Middle frontal gyrus (tissue), 1 donor: Measurements from ENCODE around the gene CCDC33.
"Not testable (repeated sequence)": the region's sequence is repeated elsewhere in the genome, so short reads cannot be mapped to it uniquely, and the experiment has no call there.

Experiments
- DNase-seq: peaks from one replicate; pipeline ENCODE4 v3.0.0-alpha.2; 2015; ENCODE audit warnings: low spot score; ENCODE audit errors: extremely low spot score

The CCDC33 gene

DNA sequence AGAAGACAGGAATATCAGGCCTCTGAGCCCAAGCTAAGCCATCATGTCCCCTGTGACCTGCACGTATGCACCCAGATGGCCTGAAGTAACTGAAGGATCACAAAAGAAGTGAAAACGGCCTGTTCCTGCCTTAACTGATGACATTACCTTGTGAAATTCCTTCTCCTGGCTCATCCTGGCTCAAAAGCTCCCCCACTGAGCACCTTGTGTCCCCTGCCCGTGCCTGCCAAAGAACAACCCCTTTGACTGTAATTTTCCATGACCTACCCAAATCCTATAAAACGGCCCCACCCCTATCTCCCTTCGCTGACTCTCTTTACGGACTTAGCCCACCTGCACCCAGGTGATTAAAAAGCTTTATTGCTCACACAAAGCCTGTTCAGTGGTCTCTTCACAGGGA, 123.2 kb downstream of the CCDC33 start:
- DNase-seq = not testable (repeated sequence)

DNA sequence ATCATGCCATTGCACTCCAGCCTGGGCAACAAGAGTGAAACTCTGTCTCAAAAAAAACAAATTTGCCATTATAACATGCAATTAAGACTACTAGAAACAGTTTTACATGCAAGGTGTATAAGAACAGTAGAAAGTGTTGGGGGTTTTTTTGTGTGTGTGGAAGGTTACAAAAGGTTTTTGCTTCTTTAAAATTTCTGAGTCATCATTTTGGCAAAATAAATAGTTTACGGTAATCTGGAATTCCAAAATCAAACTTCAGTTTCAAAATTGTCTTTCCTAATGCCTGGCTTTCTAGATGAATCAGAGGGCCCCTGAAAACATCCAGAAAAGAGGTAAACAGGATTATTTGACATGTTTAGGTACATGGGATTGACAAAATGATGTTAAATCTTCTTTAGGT, 124.7 kb downstream of the CCDC33 start:
- DNase-seq = not testable (repeated sequence)

DNA sequence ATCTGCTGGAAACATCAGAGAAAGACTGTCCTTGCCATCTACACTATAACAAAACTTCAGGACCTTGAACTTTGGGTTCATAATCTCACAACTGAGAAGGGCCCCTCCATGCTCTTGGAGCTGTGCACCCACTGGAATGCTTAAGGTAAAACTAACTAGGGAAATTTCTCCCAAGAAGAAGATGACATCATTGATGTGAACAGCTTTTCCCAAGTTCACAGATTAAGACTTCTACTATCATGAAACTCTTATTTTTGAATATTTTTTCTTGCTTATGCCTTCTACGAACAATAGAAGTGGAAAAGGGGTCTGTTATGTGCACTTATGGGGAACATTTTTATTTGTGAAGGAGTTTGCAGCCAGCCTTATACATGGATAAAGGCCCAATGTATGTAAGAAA, 126.4 kb downstream of the CCDC33 start:
- no peak for DNase-seq

DNA sequence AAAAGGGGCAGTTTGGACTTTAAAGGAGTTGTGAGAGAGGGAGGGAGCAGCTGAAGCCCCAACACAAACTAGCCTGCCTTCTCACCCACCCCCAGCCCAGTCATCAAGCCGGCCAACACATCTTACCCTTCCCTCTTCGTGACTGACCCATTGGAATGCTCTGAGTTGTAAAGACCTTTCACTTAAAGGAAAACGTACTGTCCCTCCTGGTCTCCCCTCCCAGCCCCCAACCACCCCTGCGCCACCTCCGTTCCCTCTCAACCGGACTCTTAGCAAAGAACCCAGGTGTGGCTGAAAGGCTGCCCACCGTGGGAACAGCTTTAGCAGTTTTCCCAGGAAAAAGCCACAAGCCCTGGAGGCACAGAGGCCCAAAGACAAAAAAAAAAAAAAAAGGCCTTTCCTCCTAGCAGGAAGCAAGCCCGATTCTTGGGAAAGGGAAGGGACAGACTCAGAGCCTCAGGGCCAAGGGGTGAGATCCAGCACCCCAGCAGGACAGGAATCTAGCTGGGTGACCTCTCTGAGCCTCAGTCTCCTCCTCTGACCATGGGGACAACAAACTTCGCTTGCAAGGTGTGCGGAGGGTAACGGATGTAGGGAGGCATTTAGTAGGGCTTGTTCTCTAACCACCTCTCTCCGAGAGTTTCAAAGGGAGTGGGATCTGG, 128.9 kb downstream of the CCDC33 start:
- no peak for DNase-seq

DNA sequence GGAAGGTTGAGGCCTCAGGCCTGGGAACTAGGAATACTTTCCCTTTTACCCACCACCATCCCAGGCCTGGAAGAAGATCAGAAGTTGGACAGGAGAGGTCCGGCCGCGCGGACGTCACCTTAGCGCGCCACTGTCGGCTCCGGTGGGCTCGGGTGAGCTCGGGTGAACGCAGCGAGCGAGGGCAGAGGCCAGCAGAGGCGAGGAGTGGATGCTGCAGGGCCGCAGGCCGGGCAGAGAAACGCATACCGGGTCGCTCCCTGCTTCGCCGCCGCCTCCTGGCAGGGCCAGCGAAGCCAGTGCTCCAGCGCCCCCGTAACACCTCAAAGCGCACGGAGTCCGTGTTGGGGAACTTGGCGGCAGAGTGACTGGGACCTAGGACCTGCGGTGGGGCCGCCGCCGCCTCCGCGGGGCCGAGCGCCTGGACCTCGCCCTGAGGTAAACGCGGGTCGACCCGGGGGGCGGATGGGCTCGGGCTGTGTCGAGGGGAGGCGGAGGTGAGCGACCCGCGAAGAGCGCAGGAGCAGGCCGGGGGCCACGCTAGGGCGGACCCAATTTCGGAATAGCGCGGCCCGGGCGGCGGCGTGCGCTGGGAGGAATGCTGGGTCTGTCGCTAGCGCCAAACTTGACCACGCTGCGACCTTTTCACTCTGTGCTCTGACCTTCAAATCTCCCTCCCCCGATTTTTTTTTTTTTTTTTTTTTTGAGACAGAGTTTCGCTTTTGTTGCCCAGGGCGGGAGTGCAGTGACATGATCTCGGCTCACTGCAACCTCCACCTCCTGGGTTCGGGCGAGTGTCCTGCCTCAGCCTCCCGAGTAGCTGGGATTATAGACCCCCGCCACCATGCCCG, 129.7 kb downstream of the CCDC33 start:
- no peak for DNase-seq

DNA sequence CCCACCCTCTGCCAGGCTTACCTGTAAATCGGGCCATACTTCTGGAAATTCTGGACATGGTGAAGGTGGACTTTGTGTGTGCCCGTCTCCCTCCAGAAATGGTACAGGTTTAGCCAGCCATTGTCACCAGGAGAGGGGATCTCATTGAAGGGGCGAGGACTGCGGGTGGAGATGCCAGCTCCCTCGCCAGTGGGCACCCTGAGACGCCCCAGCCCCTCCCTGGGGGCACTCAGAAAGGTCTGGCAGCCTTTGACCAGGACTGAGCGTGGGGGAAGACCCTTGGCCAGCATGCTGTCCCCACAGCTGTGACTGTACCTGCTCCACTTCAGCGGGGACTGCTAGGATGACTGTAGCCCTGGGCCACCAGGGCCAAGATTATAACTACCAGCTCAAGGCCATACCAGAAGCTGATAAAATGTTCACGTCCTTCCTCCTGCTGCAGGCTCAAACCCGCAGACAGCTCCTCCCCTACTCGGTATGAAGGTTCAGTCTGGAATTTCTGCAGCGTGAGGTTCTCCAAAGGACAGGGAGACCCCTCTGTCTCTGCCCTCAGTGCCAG, 131.2 kb downstream of the CCDC33 start, which contains the start of gene CYP11A1:
Gene CYP11A1, minus strand, starts transcription at position 351 of the 559 bp plus-strand sequence. Its CDS starts 61 bp downstream, at position 290.
- DNase-seq = no peak

DNA sequence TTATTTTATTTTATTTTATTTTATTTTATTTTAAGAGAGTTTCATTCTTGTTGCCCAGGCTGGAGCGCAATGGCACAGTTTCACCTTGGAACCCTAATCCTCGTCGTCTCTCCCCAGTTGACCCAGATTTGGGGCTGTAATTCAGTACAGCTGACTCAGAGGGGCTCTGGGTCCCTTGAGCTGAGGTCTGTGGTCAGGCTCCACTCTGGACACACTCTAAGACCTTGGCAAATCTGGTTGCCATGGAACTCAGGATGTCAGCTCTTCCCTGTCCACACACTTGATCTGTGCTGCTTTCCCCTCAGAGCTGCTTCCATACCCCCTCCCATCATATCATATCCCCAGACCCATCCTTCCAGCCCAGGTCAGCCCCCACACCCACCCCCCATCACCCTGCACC, 132.0 kb downstream of the CCDC33 start:
- DNase-seq = no peak

DNA sequence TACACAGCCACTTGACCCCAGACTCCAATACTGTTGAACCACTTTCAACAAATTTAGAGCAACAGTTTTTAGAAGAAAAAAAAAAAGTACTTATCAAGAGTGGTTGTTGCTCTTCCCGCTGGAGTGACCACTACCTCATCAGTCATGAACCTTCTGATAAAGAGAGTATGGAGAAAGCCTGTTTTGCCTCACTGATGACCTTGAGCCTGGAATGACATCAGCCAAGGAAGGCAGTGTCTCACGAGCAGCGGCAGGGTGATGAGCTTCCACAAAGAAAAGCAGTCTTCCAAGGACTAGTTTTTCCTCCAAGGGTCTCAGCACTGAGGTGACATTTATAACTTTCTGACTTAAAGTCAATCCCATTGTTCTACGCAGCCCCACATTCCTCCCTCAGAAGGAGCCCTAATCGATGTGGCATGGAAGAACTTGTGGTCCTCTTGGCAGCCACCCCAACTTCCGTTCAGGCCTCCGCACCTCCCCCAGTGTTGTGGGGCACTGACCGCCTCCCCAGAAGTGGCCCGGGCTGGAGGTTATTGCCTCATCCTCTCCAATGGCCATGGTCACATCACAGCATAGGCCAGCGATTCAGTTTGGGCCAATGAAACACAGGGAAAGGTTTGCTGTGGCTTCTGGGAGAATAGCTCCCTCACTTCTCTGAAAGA, 133.1 kb downstream of the CCDC33 start:
- DNase-seq = no peak

DNA sequence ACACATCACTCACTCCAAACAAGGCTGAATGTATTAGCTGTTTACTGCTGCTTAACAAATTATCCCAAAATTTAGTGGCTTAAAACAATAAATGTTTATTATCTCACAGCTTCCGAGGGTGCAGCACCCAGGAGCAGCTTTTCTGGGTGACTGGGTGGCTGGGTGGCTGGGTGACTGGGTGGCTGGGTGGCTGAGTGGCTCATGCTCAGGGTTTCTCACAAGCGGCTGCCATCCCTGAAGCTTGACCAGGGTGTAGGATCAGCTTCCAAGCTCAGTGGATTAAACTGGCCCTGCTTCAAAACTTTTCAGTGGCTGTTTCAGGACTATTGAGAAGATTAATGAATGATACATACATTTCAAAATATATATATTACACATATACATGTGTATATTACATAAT, 133.6 kb downstream of the CCDC33 start:
- DNase-seq = no peak

DNA sequence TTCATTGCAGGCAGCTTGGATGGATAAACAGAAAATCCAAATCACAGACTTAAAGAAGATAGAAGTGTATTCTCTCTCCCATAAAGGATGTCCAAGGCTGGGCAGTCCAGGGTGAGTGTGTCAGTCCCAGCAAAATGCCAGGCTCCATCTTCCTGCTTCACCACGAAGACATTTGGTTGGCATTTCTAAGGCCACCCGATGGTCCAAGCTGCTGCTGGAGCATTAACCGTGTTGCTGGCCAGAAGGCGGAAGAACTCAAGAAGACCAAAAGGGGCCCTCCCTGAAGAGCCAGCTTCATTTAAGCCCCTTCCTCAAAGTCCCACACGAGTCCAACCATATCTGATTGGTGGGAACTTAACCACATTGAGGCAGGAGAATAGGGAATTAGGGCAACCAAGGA, 134.3 kb downstream of the CCDC33 start:
- DNase-seq = no peak

DNA sequence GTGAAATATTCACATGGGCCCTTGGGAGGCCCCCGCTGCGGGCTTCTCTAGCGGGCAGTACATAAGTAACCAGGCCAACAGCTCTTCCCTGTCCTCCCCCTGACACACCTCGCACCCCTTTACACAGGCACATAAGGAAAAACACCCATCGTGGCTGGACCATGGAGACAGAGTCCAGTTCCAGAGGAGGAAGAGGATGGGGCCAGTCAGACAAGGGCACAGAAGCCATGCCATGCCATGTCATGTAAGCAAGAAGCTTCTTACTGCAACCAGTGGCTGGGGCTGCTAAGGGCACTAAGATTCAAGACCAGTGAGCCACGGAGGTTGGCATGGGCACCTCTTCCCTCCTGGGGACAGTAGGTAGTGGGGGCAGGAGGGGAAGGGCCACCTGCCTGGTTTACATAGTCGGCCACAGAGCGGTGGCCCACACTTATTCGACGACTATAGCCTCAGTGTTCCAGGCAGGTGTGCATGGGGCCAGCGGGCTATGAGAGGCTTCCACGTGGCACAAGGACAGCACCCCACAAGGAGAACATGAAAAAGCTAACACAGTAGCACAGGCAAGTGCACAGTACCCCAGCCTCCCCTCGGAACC, 137.0 kb downstream of the CCDC33 start:
- no peak for DNase-seq

DNA sequence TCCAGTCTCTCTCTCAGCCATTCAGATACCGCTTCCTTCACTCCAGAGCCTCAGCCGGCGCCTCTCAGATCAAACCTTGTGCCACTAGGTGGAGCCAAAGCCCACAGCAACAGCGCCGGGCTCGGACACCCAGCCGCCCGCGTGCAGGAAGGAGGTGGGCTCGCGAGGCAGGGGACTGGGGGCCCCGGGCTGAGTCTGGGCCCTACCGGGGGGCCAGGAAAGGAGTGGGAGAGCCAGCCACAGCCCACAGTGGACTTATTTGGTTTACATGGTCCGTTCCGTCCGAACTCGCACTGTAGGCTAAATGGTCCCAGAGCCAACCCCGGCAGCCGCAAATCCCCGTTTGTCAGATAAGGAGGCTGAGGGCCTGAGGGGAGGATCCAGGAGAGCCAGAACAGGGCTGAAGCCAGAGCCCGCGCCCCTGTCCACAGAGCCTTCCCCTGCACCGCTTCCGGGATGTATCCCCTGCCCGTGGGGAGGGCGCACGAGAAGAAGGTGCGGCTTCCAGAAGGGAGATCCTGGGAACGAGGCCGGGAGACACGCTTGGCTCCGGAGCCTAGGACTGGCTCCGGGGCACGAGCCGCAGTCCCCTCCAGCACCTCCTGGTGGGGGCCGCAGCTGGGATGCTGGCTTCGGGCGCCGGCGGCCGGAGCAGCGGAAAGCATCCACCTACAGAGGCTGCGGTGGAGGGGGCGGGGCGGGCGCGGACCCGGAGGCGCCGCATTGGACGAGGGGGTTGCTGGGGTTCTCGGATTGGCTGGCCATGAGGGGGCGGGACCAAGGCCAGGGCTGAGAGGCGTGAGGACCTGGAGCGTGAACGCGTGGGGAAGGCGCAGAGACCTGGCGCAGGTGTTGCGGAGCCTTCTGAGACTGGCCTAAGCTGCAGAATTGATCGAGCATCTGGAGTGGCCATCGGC, 137.9 kb downstream of the CCDC33 start:
- DNase-seq = peak; percentile 85

DNA sequence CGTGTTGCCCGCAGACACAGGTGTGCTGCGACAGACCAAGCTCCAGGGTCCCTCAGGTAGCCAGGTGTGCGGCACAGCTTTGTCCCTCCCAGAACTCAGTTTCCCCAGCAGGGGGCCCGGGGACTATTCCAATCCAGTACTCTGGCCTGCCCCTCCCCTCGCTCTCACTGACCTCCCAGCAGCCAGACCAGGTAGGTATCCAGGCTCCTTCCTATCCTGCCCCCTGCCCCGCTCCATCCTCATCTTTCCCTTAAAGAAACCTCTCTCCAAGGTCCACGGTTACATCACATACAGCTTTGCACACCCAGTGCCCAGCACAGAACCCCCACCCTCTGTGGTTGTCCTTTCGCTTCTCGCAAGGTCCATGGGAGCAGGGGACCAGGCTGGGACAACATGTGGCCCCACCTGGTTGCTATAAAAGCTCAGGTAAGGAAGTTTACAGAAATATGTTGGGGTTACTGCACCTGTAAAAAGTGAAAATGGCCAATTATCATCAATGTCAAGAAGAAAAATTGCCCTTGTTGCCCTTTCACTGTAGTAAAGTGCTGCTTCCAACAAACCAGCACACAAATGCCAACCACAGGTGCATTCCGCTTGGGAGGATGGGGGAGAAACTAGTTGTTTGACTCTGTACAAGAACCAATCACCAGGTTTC, 138.6 kb downstream of the CCDC33 start:
- no peak for DNase-seq

DNA sequence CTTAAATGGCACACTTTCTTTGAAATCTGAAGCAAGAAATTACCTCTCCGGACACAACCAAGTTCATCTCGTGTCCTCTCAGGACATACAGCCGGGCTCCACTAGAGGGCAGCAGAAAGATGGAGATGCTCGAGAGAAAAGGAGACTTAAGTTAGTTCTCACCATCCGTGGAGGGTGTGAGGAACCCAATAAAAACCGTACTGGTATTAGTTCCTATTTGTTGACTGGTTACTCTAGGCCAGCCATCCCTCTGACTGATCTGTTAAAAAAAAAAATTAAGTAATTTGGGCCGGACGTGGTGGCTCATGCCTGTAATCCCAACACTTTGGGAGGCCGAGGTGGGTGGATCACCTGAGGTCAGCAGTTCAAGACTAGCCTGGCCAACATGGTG, 139.2 kb downstream of the CCDC33 start:
- DNase-seq = no peak

DNA sequence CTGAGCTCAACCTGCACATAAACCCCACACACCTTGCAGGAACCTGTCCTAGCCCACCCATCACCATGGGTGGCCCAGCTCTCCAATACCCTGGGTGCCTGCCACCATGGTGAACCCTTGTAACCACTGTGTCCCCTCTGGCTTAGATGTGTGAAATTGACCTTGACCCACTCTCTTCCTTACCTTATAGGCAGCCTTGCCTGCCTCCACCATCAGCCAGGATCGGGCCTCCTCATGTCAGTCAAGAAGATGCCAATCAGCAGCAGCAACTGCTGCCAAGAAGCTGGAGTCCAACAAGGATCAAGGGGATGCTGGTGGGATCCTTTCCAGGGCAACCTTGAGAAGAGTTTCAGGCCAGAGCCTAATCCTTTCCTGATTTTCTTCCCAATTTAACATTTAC, 140.1 kb downstream of the CCDC33 start:
- DNase-seq = no peak

DNA sequence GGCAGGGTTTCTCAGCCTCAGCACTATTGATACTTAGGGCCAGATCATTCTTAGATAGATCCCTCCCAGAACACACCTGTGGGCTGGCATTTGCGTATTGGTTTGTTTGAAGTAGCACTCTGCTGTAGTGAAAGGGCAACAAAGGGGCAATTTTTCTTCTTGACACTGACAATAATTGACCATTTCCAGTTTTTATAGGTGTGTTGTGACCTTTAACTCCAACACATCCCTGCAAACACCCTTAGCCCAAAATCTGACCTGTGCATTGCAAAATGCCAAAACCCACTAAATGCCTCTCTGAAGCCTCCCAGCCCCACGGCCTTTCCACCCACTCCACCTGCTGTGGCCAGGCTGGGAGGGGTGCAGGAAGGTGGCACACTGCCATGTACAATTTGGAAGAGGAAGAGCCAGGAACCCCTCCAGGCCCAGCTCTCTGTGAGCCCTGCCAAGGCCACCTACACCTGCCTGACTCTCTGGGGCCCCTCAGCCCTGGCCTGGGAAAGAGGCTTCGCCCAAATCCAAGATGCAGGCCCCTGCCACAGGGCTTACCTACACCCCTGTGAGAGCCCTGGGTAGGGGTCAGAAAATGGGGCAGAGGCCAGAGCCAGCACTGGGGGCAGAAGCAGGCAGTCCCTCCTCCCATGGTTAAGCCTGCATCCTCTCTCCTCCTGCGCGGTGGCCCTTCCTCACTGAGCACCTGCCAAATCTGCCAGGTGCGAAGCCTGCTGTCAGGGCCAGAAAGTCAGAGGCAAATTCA, 140.9 kb downstream of the CCDC33 start:
- no peak for DNase-seq

DNA sequence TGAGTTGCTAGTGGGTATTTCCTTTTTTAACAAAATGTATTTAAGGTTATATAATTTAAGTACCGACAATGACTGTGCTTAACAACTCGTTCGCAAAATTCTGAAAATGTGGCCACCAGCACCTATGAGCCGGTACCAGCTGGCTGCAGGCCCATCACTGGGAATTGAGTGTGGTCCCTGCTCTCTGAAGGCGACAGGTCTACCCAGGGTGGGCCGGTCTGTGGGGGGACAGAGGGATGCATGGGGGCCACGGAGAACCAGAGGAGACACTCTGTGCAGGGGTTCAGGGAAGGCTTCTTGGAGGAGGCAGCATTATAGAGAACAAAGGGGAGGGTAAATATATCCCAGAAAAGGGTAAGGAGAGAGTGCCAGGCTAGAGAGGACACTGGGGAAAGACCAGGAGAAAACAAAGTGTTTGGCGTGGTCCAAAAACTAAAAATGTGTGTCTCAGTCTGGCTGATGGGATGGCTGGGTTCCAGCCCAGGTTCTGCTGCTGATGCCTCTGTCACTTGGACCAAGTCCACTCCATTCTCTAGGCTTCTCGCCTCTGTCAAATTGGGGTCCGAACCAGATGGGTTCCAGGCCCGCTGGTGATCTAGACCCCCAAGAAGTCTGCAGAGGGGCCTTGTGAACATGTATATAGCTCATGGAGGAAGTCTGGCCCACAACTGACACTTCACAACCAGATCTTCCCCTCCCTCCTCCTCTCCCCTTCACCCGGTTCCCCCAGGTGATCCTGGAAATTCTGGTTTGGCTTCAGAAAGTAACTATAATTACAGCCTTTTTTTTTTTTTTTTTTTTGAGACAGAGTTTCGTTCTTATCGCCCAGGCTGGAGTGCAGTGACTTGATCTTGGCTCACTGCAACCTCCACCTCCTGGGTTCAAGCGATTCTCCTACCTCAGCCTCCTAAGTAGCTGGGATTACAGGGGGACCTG, 142.0 kb downstream of the CCDC33 start:
- DNase-seq = no peak

DNA sequence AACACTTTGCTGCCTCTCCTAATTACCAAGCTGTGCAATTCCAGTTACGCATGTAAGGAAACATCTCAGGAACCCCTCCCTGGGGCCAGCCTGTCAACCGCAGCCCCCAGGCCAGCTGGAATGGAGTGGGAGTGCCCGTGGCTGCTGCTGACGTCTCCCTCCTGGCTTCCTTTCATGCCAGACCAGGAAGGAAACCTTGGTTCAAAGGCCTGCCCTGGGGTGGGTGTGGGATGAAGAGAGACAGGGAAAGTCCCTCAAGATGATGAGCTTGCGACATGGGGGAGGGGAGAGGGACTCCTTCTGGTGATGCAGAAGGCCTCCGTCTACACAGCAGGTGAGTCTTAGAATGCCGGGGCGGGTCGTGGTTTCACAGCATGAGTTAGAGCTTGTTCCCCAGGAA, 142.7 kb downstream of the CCDC33 start:
- no peak for DNase-seq
